H1 (cell line): ENCODE results near the gene IYD. TPM values are rescaled to one million over a fixed set of nuclear protein-coding genes. Genes with fewer than 3 reads are reported as not detected.

Experiments
- BRCA1 ChIP-seq: IDR thresholded peaks from 2 replicates; pipeline ENCODE4 v1.6.1; 2012; ENCODE audit warnings: low read depth, low read length, improper control_type of control experiment
- CEBPB ChIP-seq: IDR thresholded peaks from 2 replicates; pipeline ENCODE4 v1.6.1; 2012; ENCODE audit warnings: low read depth, low read length
- CTCF ChIP-seq, 3 experiments: IDR thresholded peaks; 1 replicate in 2 of 3; 2 replicates in 1 of 3; pipeline versions ENCODE4 v1.5.1 to v1.6.1; 2011; ENCODE audit warnings: low read length in 3 of 3, mild to moderate bottlenecking in 3 of 3, inconsistent platforms in 2 of 3, low read depth in 1 of 3, moderate library complexity in 1 of 3; ENCODE audit not compliant: insufficient read depth in 1 of 3; ENCODE audit errors: control extremely low read depth in 1 of 3
- E2F6 ChIP-seq: IDR thresholded peaks from 2 replicates; pipeline ENCODE4 v1.6.1; 2012; ENCODE audit warnings: inconsistent platforms
- EGR1 ChIP-seq: IDR thresholded peaks from 2 replicates; pipeline ENCODE4 v1.6.1; 2011; ENCODE audit warnings: low read depth, low read length, borderline replicate concordance
- TCF12 ChIP-seq: IDR thresholded peaks from 2 replicates; pipeline ENCODE4 v1.6.1; 2011; ENCODE audit warnings: low read depth, mild to moderate bottlenecking, low read length
- TEAD4 ChIP-seq: IDR thresholded peaks from 2 replicates; pipeline ENCODE4 v1.6.1; 2012; ENCODE audit warnings: low read depth, low read length, inconsistent platforms, mixed read lengths
- YY1 ChIP-seq: IDR thresholded peaks from 2 replicates; pipeline ENCODE4 v1.6.1; 2011; ENCODE audit warnings: low read depth, mild to moderate bottlenecking, low read length
- polyA plus RNA-seq, 7 experiments: library from polyadenylated mRNA; depleted of rRNA in 3 of 7; stranded (reverse) in 5 of 7; unstranded in 2 of 7; fragments of >200 nt in 5 of 7; fragments of 200-250 nt in 2 of 7; gene quantifications; 1 replicate in 5 of 7; 2 replicates in 1 of 7; 4 replicates in 1 of 7; pipeline versions ENCODE4 v1.2.1 to v1.2.3, GENCODE V29; 2011 to 2013; ENCODE audit warnings: missing spikeins in 2 of 7, mixed read lengths in 2 of 7
- total RNA-seq: library from RNA; stranded (reverse); fragmentation: NEBNext Ultra II Directional; extraction: Animal tissue kit (Norgen Biotek cat#: 25700); gene quantifications from 2 replicates; pipeline ENCODE4 v1.2.1, GENCODE V29; 2021

IYD gene
- total and polyA plus RNA-seq, 2 of the 8 experiments (the other 6 are each of a cell fraction or from before 2014, with no cell fraction given): not detected

- no peak for TF ChIP-seq EGR1
- no peak for TF ChIP-seq BRCA1
- no peak for TF ChIP-seq TCF12
- TF ChIP-seq CEBPB: no peak
- no peak for TF ChIP-seq TEAD4
- TF ChIP-seq YY1: no peak
- TF ChIP-seq CTCF (IDR thresholded peaks at IDR 0.05; ENCODE audit: control extremely low read depth in 1 of 3, insufficient read depth in 1 of 3, low read depth in 1 of 3, low read length in 3 of 3): no peak
- no peak for TF ChIP-seq E2F6
Measured at GRCh38 chr6:150354754-150355571, 13.8 kb upstream of the IYD start (continued).
